MM.1S (cell line): ENCODE results near the gene FCGBP.

Experiments
- CTCF ChIP-seq: fragments of 300-600 bp; sonication (generic); IDR thresholded peaks from 2 replicates; pipeline ENCODE4 v1.5.1; 2016; ENCODE audit warnings: antibody characterized with exemption, low read length, mixed read lengths
- EZH2 ChIP-seq: fragments of 300-600 bp; sonication (generic); optimal IDR thresholded peaks from 2 replicates; pipeline ENCODE3; 2017; ENCODE audit warnings: low read depth, mild to moderate bottlenecking, antibody characterized with exemption, low read length, mixed read lengths

DNA sequence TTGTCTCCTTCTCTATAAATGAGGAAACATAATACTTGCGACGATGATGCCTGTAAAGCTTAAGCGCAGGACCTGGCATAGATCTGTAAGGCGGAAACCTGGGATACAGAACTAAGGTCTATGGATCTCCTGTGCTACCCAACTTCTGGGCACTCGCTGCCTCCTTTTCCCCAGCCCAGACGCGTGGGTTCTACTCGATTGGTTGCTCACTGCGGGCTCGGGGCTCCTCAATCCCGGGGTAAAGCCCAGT, 35.9 kb upstream of the FCGBP start:
- TF ChIP-seq CTCF (no peak), EZH2 (no peak)
